ENCODE data around the gene EXOSC2.

The EXOSC2 gene

GRCh38 chr9:130701059-130702022, 7.8 kb downstream of the EXOSC2 start:
- DNase-seq, result peak; percentile 57

- DNase-seq, result no peak
These were observed 9.9 kb downstream of the EXOSC2 start for GRCh38 chr9:130703501-130703900.

- DNase-seq, result peak; percentile 66
These were observed 13.8 kb downstream of the EXOSC2 start for GRCh38 chr9:130707225-130707976.

GRCh38 chr9:130710822-130711352, 17.3 kb downstream of the EXOSC2 start:
- no peak for DNase-seq

GRCh38 chr9:130711469-130711868, 17.9 kb downstream of the EXOSC2 start:
- no peak for DNase-seq

- DNase-seq, result peak; percentile 98
These were observed 19.1 kb downstream of the EXOSC2 start for GRCh38 chr9:130712564-130713285.

GRCh38 chr9:130713286-130713960, 19.8 kb downstream of the EXOSC2 start:
- DNase-seq, result peak; percentile 42

GRCh38 chr9:130714586-130715110, 21.1 kb downstream of the EXOSC2 start:
- DNase-seq, result no peak

- DNase-seq, result no peak
These were observed 21.7 kb downstream of the EXOSC2 start for GRCh38 chr9:130715270-130715669.

- no peak for DNase-seq
These were observed 25.0 kb downstream of the EXOSC2 start for GRCh38 chr9:130718562-130718961.

- no peak for DNase-seq
These were observed 27.2 kb downstream of the EXOSC2 start for GRCh38 chr9:130720762-130721161.

GRCh38 chr9:130728721-130729120, 35.1 kb downstream of the EXOSC2 start:
- DNase-seq, result no peak

- no peak for DNase-seq
These were observed 35.6 kb downstream of the EXOSC2 start for GRCh38 chr9:130729145-130729544.

GRCh38 chr9:130731355-130731754, 37.8 kb downstream of the EXOSC2 start:
- no peak for DNase-seq

GRCh38 chr9:130732136-130732535, 38.6 kb downstream of the EXOSC2 start:
- no peak for DNase-seq

GRCh38 chr9:130732793-130733221, 39.2 kb downstream of the EXOSC2 start:
- no peak for DNase-seq

GRCh38 chr9:130735566-130735965, 42.0 kb downstream of the EXOSC2 start:
- no peak for DNase-seq

- DNase-seq, result no peak
These were observed 43.3 kb downstream of the EXOSC2 start for GRCh38 chr9:130736834-130737233.

GRCh38 chr9:130738281-130738680, 44.7 kb downstream of the EXOSC2 start:
- DNase-seq, result no peak

- no peak for DNase-seq
These were observed 45.5 kb downstream of the EXOSC2 start for GRCh38 chr9:130739081-130739480.

GRCh38 chr9:130740218-130741023, 46.8 kb downstream of the EXOSC2 start:
- DNase-seq, result no peak

Data from inflammatory macrophage treated with lipopolysaccharide for 4 hours (primary cell).